Esophagus squamous epithelium (tissue), 4 donors: ENCODE data around the gene ARID3A.

Experiments
- POLR2A ChIP-seq, 4 donors: fragments of 450-650 bp; IDR thresholded peaks; one replicate each; pipeline ENCODE4 v1.6.1; 2017; ENCODE audit warnings: antibody characterized with exemption in 4 of 4, mild to moderate bottlenecking in 4 of 4, moderate library complexity in 3 of 4
- TF ChIP-seq, protein P1 (sequence below), 6 experiments: fragments of 450-650 bp in 4 of 6; fragments of 200-600 bp in 2 of 6; sonication (generic) in 2 of 6; IDR thresholded peaks; one replicate each; pipeline ENCODE4 v1.5.1; 2016 to 2019; ENCODE audit warnings: antibody characterized with exemption in 6 of 6, mild to moderate bottlenecking in 4 of 6, moderate library complexity in 4 of 6

DNA sequence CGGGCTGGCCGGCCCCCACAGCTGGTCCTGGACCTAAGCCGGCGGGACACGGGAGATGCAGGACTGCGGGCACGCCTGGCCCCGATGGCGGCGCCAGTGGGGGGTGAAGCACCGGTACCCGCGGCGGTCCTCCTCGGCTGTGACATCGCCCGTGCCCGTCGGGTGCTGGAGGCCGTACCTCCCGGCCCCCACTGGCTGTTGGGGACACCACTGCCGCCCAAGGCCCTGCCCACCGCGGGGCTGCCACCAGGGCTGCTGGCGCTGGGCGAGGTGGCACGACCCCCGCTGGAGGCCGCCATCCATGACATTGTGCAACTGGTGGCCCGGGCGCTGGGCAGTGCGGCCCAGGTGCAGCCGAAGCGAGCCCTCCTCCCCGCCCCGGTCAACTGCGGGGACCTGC lies 77.4 kb downstream of the ARID3A start:
- TF ChIP-seq, protein P1, sequence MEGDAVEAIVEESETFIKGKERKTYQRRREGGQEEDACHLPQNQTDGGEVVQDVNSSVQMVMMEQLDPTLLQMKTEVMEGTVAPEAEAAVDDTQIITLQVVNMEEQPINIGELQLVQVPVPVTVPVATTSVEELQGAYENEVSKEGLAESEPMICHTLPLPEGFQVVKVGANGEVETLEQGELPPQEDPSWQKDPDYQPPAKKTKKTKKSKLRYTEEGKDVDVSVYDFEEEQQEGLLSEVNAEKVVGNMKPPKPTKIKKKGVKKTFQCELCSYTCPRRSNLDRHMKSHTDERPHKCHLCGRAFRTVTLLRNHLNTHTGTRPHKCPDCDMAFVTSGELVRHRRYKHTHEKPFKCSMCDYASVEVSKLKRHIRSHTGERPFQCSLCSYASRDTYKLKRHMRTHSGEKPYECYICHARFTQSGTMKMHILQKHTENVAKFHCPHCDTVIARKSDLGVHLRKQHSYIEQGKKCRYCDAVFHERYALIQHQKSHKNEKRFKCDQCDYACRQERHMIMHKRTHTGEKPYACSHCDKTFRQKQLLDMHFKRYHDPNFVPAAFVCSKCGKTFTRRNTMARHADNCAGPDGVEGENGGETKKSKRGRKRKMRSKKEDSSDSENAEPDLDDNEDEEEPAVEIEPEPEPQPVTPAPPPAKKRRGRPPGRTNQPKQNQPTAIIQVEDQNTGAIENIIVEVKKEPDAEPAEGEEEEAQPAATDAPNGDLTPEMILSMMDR (IDR thresholded peaks at IDR 0.05), result no peak
- no peak for TF ChIP-seq POLR2A (IDR thresholded peaks at IDR 0.05)
